ENCODE measurements around the gene THOC6.

GRCh38 chr16:2991566-2992261 is 32.1 kb upstream of the THOC6 start:
- no peak for TF ChIP-seq CTCF (IDR thresholded peaks at IDR 0.05)
- no peak for TF ChIP-seq POLR2A (IDR thresholded peaks at IDR 0.05)

All from body of pancreas (tissue), 4 donors.